ENCODE data around the gene TMEM219. TPM values are rescaled to one million over a fixed set of nuclear protein-coding genes. Genes with fewer than 3 reads are reported as not detected.

The TMEM219 gene
- total and polyA plus RNA-seq, 9 of the 15 experiments (the other 6 are each of a cell fraction or from before 2014, with no cell fraction given): 35.3 to 62.8 (median 55.5) TPM

- TF ChIP-seq MYNN (IDR thresholded peaks at IDR 0.05): no peak
- no peak for TF ChIP-seq MYNN (CRISPR knock-in tag; IDR thresholded peaks at IDR 0.05)
- no peak for TF ChIP-seq RHOXF2B (CRISPR knock-in tag; conservative IDR thresholded peaks at IDR 0.05)
- no peak for TF ChIP-seq ZNF583 (CRISPR knock-in tag; IDR thresholded peaks at IDR 0.05)
- no peak for TF ChIP-seq ZNF174 (CRISPR knock-in tag; IDR thresholded peaks at IDR 0.05)
- no peak for TF ChIP-seq BRD4 (IDR thresholded peaks at IDR 0.05)
- TF ChIP-seq MBD2 (IDR thresholded peaks at IDR 0.05; ENCODE audit: borderline replicate concordance, low read depth): no peak
- no peak for TF ChIP-seq ILF3 (IDR thresholded peaks at IDR 0.05; ENCODE audit: borderline replicate concordance)
- peak; percentile 88 for TF ChIP-seq ZFX (CRISPR knock-in tag; IDR thresholded peaks at IDR 0.05)
- TF ChIP-seq FOXP1 (CRISPR knock-in tag; IDR thresholded peaks at IDR 0.05): peak; percentile 38; the same call in 1 of the 2 replicates
- peak; percentile 17 for TF ChIP-seq FOS (IDR thresholded peaks at IDR 0.05; ENCODE audit: extremely low read depth, insufficient read length)
- TF ChIP-seq MCM7 (IDR thresholded peaks at IDR 0.05): no peak
- no peak for TF ChIP-seq ZNF764 (CRISPR knock-in tag; IDR thresholded peaks at IDR 0.05; ENCODE audit: low read depth)
- TF ChIP-seq THRA (IDR thresholded peaks at IDR 0.05): no peak
- no peak for TF ChIP-seq ZBTB34 (CRISPR knock-in tag; IDR thresholded peaks at IDR 0.05)
- no peak for TF ChIP-seq NEUROD1 (IDR thresholded peaks at IDR 0.05; ENCODE audit: borderline replicate concordance, low read depth, low read length, partially characterized antibody)
- peak; percentile 83 for TF ChIP-seq EHMT2 (IDR thresholded peaks at IDR 0.05)
- no peak for TF ChIP-seq THAP12 (CRISPR knock-in tag; IDR thresholded peaks at IDR 0.05)
- TF ChIP-seq SNAPC5 (CRISPR knock-in tag; IDR thresholded peaks at IDR 0.05): no peak
- no peak for TF ChIP-seq STAT5B (CRISPR knock-in tag; IDR thresholded peaks at IDR 0.05)
- TF ChIP-seq MNT (conservative IDR thresholded peaks at IDR 0.05): no peak
- no peak for TF ChIP-seq ZNF217 (CRISPR knock-in tag; IDR thresholded peaks at IDR 0.05)
- TF ChIP-seq BCL6 (CRISPR knock-in tag; IDR thresholded peaks at IDR 0.05): no peak
- no peak for TF ChIP-seq STAT5A (IDR thresholded peaks at IDR 0.05; ENCODE audit: borderline replicate concordance, low read length)
These were observed 17.8 kb upstream of the TMEM219 start (continued) for GRCh38 chr16:29943846-29944799.
